GM19351 (cell line): ENCODE data around the gene CDC7.
"Not testable (repeated sequence)": the region's sequence is repeated elsewhere in the genome, so short reads cannot be mapped to it uniquely, and the experiment has no call there.

Source experiments
- ATAC-seq: cut with Tn5 transposase; IDR thresholded peaks from one replicate; pipeline ENCODE4 v1.9.1; 2021; ENCODE audit warnings: mild to moderate bottlenecking, moderate library complexity; ENCODE audit not compliant: unreplicated experiment

The CDC7 gene

DNA sequence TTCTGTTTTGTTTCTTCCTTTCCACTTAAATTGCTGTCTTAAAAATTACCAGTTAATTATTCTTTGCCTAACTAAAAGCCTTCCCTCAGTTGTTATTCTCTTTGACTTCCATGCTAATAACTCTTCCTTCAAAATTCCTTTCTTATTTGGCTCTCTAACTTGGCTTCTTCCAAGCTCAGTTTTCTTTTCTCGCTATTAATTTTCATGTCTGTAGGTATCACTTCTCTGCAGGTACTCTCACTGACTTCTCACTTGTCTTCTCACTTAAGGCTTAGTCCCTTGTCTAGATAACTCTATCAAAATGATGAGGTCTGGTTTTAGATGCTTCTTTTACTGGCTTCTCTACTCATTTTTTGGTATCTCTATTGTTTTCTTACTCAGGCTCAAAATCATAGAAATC, 10.1 kb downstream of the CDC7 start:
- ATAC-seq: no peak

- no peak for ATAC-seq
Observed at GRCh38 chr1:91511386-91511785, 10.7 kb downstream of the CDC7 start.

DNA sequence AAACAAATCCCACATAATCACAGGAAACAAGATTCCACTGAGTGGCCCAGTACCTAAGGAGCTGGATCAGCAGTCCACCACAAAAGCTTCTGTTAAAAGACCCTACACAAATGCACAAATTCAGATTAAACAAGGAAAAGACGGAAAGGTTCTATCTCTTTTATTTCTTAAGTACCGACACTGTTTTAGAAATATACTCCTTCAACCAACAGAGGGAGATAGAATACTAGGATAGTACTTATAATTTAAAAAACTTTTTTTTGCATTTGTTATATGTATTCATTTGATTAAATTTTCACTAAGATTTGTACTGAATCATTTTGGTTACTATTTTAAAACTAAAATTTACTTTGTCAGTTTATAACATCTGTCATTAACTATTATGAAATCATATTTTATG, 12.5 kb downstream of the CDC7 start:
- no peak for ATAC-seq

DNA sequence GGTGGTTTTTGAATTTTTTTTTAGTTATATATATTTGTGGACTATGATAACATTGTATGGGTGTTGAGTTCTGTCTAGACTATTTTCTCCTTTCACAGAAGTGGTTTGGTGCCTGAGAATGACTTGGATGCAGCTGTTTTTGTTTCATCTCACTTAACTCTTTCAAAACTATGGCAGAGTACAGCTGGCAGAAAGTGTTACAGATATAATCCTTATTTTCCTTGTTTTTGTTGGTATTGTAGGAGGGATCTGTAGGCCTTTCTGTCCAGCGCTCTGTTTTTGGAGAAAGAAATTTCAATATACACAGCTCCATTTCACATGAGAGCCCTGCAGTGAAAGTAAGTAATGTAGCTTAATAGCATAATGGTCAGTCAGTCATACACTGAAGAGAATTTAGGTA, 13.1 kb downstream of the CDC7 start:
- ATAC-seq: no peak

- ATAC-seq: no peak
Observed at GRCh38 chr1:91515994-91516393, 15.3 kb downstream of the CDC7 start.

DNA sequence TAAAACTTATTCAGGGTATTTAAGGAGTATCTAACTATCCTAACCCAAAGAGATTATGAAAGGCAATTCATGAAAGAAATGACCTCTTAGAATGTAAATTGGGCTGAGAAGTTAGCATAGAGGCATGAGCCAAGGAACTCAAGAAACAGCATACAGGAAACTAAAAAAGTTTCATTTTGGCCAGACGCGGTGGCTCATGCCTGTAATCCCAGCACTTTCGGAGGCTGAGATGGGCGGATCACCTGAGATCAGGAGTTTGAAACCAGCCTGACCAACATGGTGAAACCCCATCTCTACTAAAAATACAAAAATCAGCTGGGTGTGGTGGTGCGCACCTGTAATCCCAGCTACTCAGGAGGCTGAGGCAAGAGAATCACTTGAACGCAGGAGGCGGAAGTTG, 16.0 kb downstream of the CDC7 start:
- not testable (repeated sequence) for ATAC-seq

DNA sequence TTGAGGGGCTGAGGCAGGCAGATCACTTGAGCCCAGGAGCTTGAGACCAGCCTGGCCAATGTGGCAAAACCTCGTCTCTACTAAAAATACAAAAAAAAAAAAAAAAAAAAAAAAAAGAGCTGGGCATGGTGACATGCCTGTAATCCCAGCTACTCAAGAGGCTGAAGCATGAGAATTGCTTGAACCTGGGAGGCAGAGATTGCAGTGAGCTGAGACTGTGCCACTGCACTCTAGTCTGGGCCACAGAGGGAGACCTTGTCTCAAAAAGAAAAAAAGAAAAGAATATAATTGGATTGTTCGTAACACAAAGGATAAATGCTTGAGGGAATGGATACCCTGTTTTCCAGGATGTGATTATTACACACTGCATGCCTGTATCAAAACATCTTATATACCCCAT, 18.5 kb downstream of the CDC7 start:
- not testable (repeated sequence) for ATAC-seq

GRCh38 chr1:91520942-91521507, 20.4 kb downstream of the CDC7 start:
- ATAC-seq: no peak

GRCh38 chr1:91523482-91523881, 22.8 kb downstream of the CDC7 start:
- peak; percentile 96 for ATAC-seq

DNA sequence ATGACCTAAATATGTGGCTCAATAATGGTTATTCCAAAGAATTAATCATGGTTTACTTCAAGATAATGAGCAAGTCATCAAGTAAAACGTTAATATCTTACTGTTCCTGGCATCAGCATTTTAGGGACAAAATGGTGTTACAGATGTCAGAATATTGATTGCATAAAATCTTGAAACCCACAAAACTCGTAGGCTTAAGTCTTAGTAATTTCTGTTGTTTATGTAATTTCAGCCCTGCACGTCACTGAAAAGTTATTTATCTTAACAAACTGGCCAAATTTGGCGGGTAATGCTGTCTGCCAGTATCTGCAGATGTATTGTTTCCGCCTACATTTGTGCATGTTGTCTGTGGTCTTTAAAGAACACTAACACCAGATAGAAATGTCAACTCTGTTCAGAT, 25.8 kb downstream of the CDC7 start:
- ATAC-seq: no peak

- ATAC-seq: no peak
Observed at GRCh38 chr1:91527266-91527765, 26.7 kb downstream of the CDC7 start.

- ATAC-seq: no peak
Observed at GRCh38 chr1:91527781-91528180, 27.1 kb downstream of the CDC7 start.

GRCh38 chr1:91529856-91530255, 29.2 kb downstream of the CDC7 start:
- no peak for ATAC-seq

- no peak for ATAC-seq
Observed at GRCh38 chr1:91533361-91534024, 32.8 kb downstream of the CDC7 start.

DNA sequence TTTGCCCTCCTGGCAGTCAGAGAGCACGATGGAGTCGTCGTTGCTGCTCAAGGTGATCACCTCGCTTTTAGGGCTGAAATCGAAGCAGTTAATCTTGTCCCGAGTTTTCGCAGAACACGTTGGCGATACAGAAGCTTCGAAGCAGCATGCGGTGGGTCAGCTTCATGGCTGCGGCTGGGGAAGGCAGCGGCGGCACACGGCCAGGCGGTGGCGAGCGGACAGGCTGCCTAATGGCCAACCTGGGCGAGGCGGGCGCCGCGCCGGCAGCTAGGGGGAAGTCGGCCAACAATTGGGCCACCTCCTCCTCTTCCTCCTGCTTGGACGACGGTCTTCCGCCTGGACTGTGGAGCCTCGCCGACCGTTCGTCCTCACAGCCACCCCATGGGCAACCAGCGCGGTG, 34.8 kb downstream of the CDC7 start:
- no peak for ATAC-seq

DNA sequence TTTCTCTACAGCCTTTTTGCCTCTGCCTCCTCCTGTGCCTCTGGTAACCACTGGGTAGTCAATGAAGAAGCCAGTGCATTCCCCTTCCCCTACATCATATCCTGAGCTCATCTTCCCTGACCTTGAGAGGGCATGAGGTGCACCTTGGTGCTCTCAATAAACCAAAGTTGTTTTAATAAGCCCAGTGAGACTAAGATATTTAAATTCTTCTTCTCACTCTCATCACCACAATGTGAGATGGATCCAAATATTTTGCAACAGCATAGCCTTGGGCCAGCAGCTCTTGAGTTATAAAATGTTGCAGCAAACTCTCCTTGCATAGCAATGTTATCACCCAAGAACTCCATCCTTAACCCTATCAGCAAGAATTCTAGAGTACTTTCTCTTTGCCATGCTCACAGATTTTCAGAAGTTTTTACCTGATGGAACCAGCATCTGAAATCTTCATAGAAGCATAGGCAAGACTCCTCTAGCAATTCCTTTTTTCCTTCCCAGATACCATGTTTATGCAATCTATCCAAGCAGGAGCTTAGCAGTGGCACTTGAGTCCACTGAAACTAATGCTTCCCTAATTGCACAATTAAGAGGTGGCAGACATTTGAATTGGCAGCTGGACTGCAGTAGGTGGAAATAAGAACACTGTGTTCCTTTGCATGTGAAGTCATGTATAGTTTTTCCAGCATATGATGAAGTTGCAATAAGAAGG, 36.8 kb downstream of the CDC7 start:
- ATAC-seq: no peak

- no peak for ATAC-seq
Observed at GRCh38 chr1:91537987-91538304, 37.3 kb downstream of the CDC7 start.

DNA sequence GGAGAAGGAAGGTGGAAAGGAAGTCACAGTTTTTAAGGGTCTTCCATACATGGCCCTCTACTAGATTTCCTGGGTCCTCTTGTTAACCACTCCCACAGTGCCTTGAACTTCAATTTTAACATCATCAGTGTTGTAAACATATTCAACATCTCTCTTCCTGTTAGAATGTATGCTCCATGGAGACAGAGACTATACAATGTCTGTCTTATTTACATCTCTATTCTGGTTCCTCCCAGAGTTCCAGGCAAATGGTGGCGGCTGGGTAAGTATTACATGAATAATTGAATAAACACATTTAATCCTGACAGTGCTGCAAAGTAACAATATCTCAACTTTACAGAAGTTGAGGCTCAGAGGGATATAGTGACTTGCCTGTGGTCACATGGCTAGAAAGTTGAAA, 40.3 kb downstream of the CDC7 start:
- no peak for ATAC-seq

GRCh38 chr1:91541918-91542533, 41.4 kb downstream of the CDC7 start:
- ATAC-seq: no peak

DNA sequence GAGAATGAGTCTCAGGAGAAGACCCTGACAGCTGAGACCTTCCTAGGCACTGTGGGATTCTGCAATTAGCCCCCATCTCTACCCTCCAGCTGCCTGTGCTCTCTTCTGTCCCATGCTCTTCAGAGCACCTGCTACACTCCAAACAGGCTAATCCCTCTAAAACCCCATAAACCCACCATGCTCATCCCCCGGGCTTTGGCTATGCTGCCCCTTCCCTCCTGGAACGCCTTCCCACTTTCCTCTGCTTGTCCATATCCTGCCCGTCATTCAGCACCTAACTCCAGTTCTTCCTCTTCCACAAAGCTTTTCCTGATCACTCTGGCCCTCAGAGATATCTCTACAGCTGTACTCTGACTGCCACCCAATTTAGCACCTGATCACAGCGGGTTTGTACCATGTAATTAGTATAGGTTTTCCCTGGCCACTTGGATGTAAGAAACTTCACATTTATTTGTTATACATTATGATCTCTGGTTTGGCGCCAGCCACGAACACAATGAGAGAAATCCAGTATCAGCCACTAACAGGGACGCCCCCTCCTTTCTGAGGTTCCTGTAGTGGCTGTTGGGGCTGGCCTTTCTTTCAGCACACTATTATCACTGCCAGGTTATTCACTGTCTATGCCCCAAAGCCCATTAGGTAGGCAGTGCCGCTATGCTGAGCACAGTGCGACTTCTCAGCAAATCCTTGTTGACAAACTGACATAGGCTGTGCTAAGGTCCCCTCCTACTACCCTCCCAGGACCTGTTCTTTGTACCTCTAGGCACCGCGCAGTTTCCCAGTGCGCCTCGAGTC, 45.1 kb downstream of the CDC7 start:
- no peak for ATAC-seq

DNA sequence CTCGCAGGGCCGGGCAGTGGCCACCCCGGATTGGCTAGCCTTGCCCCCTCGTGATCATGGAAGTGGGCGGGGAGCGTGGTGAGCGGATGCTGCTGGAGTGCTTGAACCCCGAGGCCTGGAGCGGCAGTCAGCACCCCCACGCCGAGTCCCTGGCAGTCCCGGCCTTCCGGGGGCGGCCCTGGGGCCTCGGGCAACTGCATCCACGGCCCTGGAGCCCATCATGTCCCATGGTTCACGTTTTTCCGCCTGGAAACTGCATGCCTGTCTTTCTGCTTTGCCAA, 45.6 kb downstream of the CDC7 start:
- ATAC-seq: no peak
